ENCODE data around the gene CHRNA9.
A peak's percentile ranks its signal among the peaks of the same experiment; 100 is the strongest.

The CHRNA9 gene

DNA sequence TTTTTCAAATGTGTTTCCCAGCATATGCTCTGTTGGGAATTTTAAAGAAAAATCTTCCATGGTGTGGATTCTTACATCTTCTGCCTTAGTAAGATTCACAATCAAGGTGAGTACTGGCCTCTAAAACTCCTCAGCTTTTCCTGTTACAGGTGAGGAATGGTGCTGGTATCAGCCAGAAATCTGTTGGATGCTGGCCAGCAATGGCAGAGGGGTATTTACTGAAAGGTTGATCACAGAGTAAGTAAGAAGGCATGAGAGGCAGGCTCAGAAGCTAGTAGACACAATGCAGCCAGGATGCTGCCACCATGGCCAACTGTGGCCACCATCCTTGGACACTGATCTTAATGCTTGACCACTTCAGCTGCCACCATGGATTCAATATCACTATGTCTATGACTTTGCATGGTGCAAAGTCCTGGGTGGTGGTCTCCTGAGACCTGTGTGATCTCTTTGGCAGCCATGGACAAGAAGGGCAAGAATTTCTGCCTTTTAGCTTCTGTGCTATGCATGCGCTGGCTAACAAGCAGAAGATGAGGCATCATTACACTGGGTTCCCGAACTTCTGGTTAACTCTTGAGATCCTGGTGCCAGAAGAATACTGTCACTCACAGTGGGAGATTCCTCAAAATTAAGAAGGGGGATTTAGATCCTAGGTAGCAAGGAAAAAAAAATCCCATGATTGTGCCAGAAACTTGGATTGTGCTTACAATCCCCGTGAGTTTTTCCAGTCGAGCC lies 60.2 kb downstream of the CHRNA9 start:
- no peak for DNase-seq

DNA sequence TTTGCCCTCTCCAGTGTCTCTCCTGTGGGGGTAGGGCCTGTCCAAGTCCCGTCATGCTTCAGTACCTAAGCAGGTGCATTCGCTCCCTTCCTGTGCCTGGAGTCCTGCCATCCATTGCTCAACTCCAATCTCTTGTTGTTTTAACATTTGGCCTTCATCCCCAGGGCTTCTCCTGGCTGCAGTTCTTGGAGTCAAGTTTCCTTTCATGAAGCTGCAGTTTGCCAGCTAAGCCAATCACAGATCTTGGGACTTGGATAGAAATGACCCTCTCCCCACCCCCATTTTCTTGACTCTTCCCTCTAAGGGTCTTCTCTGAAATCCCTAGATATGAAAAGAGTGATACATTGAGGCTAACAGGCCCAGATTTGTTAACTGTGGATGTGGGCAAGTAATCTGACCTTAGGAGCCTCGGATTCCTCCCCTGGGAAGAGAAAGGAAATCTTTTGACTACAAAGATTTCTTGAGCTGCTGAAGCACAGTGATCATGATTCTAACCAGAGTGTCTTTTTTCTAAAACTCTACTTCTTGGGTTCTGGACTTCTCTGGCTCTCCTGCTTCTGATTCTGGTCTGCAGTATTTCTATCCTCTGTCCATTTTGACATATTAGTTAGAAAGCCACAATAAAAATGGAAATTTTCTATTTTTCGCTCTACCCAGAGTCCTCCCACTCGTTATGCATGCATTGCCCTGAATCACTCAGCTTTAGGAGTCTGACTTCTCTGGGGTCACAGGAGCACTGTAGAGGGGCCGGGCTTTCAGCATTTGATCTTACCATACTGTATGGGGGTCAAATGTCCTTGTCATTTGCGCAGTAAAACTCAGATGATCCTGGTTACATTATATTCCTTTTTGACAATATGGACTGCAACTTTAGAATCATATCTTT lies 61.0 kb downstream of the CHRNA9 start:
- DNase-seq, result peak; percentile 46

DNA sequence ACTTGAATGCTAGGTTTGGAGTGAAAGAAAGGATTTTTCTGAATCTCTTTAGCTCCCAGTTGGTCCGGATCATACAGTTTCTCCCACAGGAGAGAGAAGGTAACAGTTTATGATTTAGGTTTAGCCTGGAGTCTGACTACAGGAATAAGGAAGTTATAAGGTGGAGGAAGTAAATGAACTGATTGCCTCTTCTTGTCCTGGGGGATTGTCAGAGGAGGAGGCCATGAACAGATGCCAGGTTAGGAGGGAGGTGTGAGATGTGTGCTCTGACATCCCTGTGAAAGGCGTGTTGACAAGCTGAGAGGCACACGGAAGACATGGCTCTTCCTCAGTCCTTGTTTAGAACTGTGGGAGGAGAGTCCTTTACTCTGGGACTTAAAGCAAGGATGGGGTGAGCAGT lies 64.4 kb downstream of the CHRNA9 start:
- DNase-seq, result no peak

DNA sequence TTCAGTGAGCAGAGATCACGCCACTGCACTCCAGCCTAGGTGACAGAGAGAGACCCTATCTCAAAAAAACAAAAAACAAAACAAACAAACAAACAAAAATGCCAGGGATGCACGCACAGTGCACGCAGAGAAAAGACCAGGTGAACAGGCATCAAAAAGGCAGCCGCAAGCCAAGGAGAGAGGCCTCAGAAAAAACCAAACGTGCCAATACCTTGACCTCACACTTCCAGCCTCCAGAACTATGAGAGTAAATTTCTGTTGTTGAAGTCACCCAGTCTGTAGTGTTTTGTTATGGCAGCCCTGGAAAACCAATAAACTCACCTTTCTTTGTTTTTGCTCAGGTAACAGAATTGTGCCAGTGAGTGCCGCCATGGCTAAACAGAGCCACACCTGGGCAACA lies 66.0 kb downstream of the CHRNA9 start:
- no peak for DNase-seq

DNA sequence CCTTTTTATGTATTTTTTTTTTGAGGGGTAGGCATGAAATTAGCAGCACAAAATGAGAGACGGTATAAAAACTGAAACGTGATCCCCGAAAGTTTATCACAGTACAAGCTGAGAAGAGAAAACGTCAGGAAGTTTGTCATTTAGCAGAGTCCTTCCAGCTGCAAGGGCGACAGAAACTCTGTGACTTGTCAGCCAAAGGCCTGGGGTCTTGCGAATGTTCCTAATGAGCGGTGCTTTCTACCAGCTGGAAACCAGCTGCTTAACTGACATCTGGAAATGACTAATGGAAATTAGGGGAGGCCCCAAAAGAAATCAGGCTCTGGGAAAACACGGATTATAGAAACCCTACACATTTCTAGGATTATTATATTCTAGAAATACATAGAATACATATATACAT lies 66.5 kb downstream of the CHRNA9 start:
- DNase-seq, result no peak

DNA sequence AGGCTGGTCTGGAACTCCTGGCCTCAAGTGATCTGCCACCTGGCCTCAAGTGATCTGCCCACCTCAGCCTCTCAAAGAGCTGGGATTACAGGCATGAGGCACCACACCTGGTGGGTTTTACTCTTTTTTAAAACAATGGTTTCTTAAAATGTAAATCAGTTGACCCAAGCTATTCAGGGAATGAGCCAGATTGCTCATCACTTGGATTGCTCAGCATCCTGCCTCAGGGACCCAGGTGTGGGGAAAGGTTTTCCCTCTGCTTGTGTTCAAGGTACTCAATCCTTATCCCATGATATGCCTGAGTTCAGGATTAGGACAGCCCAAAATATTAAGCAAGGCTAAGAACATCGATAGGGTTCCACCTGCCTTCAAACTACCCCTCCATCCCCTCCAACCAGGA lies 67.4 kb downstream of the CHRNA9 start:
- DNase-seq, result no peak

DNA sequence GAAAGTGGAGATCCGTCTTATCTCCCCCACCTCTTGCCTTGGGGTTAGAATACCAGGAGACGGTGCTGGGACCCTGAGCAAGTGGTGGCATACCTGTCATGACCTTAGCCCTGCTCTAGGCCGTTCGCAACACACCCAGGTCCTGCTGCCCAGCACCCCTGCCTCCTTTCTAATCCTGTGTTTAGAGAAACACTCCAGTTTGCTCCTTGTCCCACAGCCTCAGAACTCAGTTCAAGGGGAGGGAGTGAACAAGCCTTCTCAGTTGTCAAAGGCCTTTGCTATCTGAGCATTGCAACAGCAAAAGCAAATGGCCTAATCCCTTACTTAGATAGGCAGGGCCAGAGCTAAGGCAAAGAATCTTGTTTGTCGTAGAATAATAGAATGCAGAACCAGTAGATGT lies 67.9 kb downstream of the CHRNA9 start:
- DNase-seq, result no peak

All from NCI-H774 (cell line).